GM18861 (cell line): ENCODE measurements around the gene GRID2IP.

Experiments
- ATAC-seq: cut with Tn5 transposase; IDR thresholded peaks from one replicate; pipeline ENCODE4 v1.9.1; 2021; ENCODE audit not compliant: unreplicated experiment

The GRID2IP gene

DNA sequence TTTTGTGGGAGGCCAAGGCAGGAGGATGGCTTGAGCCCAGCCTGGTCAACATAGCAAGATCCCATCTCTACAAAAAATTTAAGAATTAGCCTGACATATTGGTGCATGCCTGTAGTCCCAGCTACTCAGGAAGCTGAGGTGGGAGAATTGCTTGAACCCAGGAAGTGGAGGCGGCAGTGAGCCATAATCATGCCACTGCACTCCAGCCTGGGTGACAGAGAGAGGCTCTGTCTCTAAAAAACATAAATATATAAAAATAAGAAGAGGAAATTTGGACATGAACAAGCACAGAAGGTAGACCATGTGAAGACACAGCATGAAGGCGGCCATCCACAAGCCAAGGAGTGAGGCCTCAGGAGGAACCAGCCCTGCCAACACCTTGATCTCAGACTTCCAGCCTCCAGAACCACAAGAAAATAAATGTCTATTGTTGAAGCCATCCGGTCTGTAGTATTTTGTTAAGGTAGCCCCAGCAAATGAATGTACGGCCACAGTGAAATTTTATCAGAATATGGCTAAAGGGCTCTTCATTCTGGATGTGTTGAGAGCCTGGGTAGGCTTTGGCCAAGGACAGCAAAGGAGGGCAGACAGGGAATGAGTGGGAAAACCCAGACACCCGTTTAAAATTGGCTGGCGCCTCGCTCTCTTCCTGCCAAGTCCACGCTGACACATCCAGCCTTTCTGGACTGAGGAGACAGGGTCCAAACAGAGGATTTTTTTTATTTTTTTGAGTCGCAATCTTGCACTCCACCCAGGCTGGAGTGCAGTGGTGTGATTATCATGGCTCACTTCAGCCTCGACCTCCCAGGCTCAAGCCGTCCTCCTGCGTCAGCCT is 12.9 kb upstream of the GRID2IP start:
- no peak for ATAC-seq

DNA sequence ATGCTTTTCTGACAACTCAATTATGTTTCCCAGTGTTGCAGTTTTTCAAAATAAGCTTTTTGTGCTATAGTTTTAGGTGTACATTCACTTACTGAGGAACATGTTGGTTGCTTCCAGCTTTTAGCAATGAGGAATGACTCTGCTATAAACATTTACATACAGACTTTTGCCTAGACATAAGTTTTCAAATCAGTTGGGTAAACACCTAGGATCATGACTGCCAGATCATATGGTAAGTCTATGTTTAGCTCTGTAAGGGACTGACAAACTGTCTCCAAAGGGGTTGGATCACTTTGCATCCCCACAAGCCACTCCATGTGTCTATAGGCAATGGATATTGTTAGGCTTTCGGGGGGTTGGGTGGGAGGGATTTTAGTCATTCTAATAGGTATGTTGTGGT is 10.8 kb upstream of the GRID2IP start:
- ATAC-seq = no peak

DNA sequence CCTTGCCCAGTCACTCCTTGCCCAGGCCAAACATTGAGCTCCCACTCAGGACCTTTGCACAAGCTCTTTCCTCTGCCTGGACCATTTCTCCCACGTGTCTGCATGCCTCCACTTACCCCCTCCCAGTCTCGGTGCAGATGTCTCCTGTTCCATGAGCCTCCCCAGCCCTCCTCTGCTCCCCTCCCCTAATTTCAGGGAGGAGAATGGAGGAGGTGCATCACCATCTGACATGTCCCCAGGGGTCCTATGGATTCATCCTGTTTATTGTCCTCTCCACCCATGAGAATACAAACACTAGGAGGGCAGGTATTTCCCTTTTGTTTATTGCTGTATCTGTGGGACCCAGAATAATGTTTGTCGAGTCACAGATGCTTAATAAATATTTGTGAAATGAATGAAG is 8.6 kb upstream of the GRID2IP start:
- ATAC-seq = no peak

- ATAC-seq = no peak
Measured at GRCh38 chr7:6558837-6559236, 7.6 kb upstream of the GRID2IP start.

GRCh38 chr7:6556196-6556595 is 4.9 kb upstream of the GRID2IP start:
- no peak for ATAC-seq

GRCh38 chr7:6554848-6555247 is 3.6 kb upstream of the GRID2IP start:
- ATAC-seq = no peak

GRCh38 chr7:6553448-6554044 is 2.3 kb upstream of the GRID2IP start:
- ATAC-seq = no peak

DNA sequence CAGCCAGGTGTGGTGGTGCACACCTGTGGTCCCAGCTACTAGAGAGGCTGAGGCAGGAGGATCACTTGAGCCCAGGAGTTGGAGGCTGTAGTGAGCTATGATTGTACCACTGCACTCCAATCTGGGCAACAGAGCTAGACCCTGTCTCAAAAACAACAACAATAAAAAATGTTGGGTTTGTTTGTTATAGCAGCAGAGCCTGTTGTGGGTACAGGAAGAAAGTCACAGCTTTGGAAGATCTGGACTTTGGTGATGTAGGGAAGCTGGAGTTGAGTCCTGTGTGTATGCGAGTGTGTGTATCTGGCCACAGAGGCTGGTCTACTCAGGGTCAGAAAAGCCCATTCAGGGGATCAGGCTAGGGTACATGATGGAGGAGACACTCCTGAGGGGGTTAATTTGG is 3.9 kb downstream of the GRID2IP start:
- no peak for ATAC-seq

DNA sequence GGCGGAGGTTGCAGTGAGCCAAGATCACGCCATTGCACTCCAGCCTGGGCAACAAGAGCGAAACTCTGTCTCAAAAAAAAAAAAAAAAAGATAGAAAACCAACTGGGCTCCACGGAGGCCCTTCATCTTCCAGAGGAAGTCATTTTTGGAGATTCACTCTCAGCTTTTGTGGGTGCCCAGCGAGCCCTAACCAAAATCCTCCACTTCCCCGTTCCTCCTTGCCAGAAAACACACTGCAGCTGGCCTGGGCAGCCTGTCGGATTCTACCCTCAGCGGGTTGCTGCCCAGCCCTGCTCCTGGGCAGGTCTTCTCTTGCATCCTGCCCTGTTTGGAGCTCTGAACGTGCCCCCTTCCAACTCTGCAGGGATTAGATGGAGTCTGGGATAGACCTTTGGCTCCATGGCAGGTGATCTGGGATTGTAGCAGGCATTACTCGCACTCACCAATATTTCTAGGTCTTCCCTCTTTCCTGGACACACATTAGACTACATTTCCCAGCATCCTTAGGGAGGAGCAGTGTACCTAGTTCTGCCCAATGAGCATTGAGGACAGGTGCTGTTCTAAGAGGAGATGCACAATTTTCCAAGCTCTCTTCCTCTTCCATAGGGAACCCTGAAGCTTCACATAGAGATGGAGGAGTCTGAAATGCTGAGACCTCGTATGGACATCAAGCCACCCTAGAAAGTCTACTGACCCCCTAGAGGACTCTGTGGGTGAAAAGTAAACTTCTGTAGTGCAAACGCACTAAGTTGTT is 4.6 kb downstream of the GRID2IP start:
- ATAC-seq = no peak

DNA sequence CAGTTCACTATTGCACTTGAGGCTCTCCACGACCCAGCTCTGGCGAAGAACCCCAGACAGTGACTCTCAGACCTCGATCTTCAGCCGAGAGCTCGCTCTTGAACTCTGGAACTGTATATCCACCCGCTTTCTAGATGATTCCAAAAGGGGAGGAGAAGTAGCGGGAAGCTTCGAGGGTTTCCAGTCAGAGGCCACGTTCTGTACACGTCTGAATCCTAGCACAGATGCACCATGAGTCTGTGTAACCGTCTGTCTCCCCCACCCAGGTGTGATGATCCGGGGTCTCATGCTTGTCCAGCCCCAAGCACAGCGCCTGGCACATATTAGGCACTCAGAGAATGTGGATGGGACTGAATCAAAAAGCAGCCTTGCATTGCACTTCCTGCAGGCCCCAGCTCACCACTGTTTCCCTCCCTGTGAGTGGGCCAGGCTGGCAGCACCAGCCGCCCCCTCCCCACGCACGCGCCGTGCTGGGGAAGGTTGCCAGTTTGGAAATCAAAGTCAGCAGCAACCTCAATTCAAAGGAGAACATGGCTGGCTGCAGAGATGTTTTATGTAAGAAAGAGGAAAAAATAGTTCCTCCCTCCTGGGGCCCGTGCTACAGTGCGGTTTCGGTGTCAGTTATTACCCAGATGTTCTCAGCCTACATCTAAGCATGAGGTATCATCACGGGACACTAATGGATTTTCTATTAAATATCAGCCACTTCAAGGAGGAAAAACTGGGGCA is 5.7 kb downstream of the GRID2IP start:
- no peak for ATAC-seq

DNA sequence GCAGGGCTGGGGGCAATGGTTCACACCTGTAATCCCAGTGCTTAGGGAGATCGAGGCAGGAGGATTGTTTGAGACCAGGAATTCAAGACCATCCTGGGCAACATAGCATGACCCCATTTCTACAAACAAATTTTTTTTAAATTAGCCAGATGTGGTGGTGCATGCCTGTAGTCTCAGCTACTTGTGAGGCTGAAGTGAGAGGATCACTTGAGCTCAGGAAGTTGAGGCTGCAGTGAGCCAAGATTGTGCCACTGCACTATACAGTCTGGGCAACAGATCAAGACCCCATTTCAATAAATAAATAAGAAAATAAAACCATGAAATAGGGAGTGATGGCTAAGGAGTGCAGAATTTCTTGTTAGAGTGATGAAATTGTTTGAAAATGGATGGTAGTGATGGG is 8.9 kb downstream of the GRID2IP start:
- no peak for ATAC-seq

DNA sequence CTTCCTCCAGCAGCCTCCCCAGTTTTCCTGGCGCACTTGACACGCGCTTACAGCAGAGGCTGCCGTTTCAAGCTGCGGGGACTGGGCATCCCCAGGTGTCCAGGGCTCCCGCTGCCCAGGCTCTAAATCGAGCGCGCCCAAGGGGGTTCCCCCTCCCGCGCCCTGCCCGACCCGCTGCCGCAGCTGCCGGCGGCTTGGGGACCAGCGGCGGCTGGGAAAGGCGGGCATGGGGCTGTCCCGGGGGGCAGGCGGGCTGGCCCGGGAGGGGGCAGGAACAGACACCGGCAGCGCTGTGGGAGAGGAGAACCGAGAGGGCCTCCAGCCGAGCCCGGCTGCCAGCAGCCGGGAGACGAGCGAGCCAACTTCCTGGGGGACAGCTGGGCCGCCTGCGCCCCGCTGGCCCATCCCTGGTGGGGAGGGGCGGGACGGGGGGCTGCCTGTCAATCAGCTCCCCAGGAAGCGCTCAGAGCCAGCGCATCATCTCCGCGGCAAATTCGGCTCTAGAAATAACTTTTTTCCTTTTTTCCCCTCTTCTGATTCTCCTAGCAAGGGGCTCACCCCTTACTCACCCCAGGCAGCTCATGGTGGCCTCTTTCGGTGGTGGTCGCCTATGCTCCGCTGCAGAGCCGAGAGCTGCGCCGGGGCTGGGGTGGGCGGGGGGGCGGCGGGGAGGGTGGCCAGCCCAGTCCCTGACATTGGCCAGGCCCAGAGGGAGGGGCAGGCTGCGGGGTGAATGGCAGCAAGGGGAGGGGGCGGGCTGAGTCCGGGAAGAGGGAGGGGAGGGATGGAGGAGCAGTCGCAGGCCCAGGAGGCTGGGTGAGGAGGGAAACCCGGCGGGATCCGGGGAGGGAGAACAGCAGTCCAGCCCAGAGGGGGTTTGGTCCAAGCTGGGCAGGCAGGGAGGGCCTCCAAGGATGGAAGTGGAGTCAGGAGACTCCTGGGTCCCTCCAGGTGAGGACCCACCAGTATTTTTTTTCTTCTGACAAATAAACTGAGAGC is 14.7 kb downstream of the GRID2IP start:
- no peak for ATAC-seq

- ATAC-seq = no peak
Measured at GRCh38 chr7:6533893-6534495, 17.3 kb downstream of the GRID2IP start.

DNA sequence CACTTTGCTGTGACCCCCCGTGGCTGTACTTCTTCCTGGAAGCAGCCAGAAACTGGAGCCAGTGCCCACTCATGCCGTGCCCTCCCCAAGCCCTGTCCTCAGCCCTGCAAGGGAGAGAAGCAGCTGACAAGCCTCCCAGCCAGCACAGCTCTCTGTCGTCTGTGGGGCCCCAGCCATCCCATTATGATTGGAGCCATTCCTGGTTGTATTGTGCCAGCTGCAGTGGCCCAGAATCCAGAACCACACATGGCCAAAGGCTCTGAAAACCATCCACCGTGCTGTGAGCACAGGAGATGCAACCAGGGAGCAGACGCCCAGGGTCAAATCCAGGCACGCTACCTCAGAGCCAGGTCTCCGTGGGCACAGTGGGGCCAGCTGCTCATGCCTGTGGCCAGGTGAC is 18.7 kb downstream of the GRID2IP start:
- no peak for ATAC-seq

DNA sequence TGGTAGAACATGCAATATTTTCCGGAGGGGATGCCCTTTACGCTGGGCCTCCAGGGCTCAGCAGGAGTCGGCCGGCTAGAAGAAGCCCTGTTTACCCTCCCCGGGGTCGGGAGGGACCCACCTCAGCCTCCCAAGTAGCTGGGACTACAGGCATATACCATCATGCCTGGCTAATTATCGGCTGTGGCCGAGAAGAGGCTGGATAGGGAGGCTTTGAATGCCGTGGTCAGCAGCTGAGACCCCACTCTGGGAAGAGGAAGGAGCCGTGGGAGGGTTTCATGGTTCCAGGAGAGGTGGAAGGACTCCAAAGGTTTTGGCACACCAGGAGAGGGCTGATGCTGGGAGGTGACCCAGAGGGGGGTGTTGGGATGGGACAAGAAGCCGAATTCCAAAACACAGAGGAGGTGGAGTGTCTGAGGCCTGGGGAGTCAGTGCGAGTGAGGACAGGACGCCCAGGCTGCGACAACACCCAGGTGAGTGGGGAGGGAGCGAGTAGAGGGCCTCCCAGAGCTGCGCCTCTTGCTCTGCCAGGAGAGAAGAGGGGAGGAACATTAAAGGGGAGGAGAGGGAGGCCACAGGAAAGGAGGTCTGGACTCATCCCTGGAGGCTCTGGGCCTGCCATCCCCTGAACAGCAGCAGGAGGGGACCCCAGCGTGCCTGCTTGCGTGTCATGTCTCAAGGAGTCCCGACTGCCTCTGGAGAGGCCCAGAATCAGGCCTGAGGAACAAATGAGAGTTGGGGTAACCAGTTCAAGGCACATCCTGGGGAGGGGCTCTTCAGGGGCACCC is 19.6 kb downstream of the GRID2IP start:
- no peak for ATAC-seq

- no peak for ATAC-seq
Measured at GRCh38 chr7:6530626-6531491, 20.4 kb downstream of the GRID2IP start.

- ATAC-seq = no peak
Measured at GRCh38 chr7:6529643-6530042, 21.6 kb downstream of the GRID2IP start.
